Lower leg skin (tissue), 4 donors: ENCODE results near the gene KPNA3. TPM values are rescaled to one million over a fixed set of nuclear protein-coding genes. Genes with fewer than 3 reads are reported as not detected.
"Not testable (repeated sequence)": the region's sequence is repeated elsewhere in the genome, so short reads cannot be mapped to it uniquely, and the experiment has no call there.

ENCODE experiments used
- DNase-seq, 2 donors: peaks; one replicate each; pipeline ENCODE4 v3.0.0-alpha.2; 2019; ENCODE audit warnings: low spot score in 2 of 2
- H3K4me3 ChIP-seq: fragments of 200-600 bp; sonication (generic); 2 replicates; pipeline ENCODE4 v1.5.1; 2017; ENCODE audit warnings: mild to moderate bottlenecking, low read depth; ENCODE audit not compliant: poor library complexity, severe bottlenecking
- CTCF ChIP-seq, 3 donors: fragments of 450-650 bp; IDR thresholded peaks; one replicate each; pipeline ENCODE4 v1.5.1; 2016; ENCODE audit warnings: antibody characterized with exemption in 3 of 3, mild to moderate bottlenecking in 3 of 3, moderate library complexity in 2 of 3
- POLR2A ChIP-seq, 2 donors: fragments of 450-650 bp; IDR thresholded peaks; one replicate each; pipeline ENCODE4 v1.6.1; 2016 to 2017; ENCODE audit warnings: antibody characterized with exemption in 2 of 2, mild to moderate bottlenecking in 1 of 2, moderate library complexity in 1 of 2
- WGBS, 2 donors: methylation state at CpG; one replicate each; pipeline ENCODE4 v1.1.5; 2018; 5-methylcytosine and 5-hydroxymethylcytosine counted together
- intact Hi-C: fragments of 100-400 bp; cut with DNase I; formaldehyde crosslinking; loops from one replicate; pipeline ENCODE4 v1.15.0; 2023; ENCODE audit warnings: low total_unique reads
- total RNA-seq, 4 donors: library from RNA; depleted of rRNA; stranded (reverse); fragments of >200 nt; gene quantifications; one replicate each; pipeline ENCODE4 v1.1.0, GENCODE V29; 2016

Gene KPNA3
- total RNA-seq, 4 donors from 2014 or later: 17.7 to 25.0 (median 24.8) TPM

- intact Hi-C loops: no loop called here
- DNase-seq: no peak
- H3K4me3 ChIP-seq: no peak overlapping the region
- TF ChIP-seq POLR2A (IDR thresholded peaks at IDR 0.05) (no peak), CTCF (IDR thresholded peaks at IDR 0.05) (no peak)
- 61 to 66% methylated on average over 4 of the region's 4 CpGs for WGBS, 2 donors
Measured at GRCh38 chr13:49812812-49813211, 20.3 kb upstream of the KPNA3 start.

GRCh38 chr13:49811527-49811908 is 19.0 kb upstream of the KPNA3 start:
- TF ChIP-seq CTCF (IDR thresholded peaks at IDR 0.05) (no peak), POLR2A (IDR thresholded peaks at IDR 0.05) (no peak)
- no peak overlapping the region for H3K4me3 ChIP-seq
- DNase-seq: no peak
- 91 to 92% methylated on average over 4 of the region's 4 CpGs for WGBS, 2 donors
- intact Hi-C loops: no loop called here

- DNase-seq: no peak
- 73 to 85% methylated on average over 6 of the region's 6 CpGs for WGBS, 2 donors
- intact Hi-C loops: no loop called here
- TF ChIP-seq CTCF (IDR thresholded peaks at IDR 0.05) (no peak), POLR2A (IDR thresholded peaks at IDR 0.05) (no peak)
- H3K4me3 ChIP-seq: no peak overlapping the region
Measured at GRCh38 chr13:49810567-49811526, 18.4 kb upstream of the KPNA3 start.

GRCh38 chr13:49807681-49808080 is 15.2 kb upstream of the KPNA3 start:
- DNase-seq: no peak
- H3K4me3 ChIP-seq: no peak overlapping the region
- TF ChIP-seq POLR2A (IDR thresholded peaks at IDR 0.05): no peak
- TF ChIP-seq CTCF (IDR thresholded peaks at IDR 0.05): no peak
- 40% methylated on average over 6 of the region's 6 CpGs for WGBS, 2 donors
- intact Hi-C loops: no loop called here

GRCh38 chr13:49806126-49806536 is 13.6 kb upstream of the KPNA3 start:
- DNase-seq: no peak
- H3K4me3 ChIP-seq: no peak overlapping the region
- WGBS, 2 donors: 35 to 53% methylated on average over 3 of the region's 3 CpGs
- no peak for TF ChIP-seq POLR2A (IDR thresholded peaks at IDR 0.05)
- no peak for TF ChIP-seq CTCF (IDR thresholded peaks at IDR 0.05)
- intact Hi-C loops: no loop called here

GRCh38 chr13:49803047-49803446 is 10.6 kb upstream of the KPNA3 start:
- WGBS, 2 donors: 88 to 92% methylated on average over 10 of the region's 10 CpGs
- intact Hi-C loops, H3K4me3 ChIP-seq, DNase-seq: not testable (repeated sequence)
